ENCODE measurements around the gene PEF1.

Gene PEF1, protein sequence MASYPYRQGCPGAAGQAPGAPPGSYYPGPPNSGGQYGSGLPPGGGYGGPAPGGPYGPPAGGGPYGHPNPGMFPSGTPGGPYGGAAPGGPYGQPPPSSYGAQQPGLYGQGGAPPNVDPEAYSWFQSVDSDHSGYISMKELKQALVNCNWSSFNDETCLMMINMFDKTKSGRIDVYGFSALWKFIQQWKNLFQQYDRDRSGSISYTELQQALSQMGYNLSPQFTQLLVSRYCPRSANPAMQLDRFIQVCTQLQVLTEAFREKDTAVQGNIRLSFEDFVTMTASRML

DNA sequence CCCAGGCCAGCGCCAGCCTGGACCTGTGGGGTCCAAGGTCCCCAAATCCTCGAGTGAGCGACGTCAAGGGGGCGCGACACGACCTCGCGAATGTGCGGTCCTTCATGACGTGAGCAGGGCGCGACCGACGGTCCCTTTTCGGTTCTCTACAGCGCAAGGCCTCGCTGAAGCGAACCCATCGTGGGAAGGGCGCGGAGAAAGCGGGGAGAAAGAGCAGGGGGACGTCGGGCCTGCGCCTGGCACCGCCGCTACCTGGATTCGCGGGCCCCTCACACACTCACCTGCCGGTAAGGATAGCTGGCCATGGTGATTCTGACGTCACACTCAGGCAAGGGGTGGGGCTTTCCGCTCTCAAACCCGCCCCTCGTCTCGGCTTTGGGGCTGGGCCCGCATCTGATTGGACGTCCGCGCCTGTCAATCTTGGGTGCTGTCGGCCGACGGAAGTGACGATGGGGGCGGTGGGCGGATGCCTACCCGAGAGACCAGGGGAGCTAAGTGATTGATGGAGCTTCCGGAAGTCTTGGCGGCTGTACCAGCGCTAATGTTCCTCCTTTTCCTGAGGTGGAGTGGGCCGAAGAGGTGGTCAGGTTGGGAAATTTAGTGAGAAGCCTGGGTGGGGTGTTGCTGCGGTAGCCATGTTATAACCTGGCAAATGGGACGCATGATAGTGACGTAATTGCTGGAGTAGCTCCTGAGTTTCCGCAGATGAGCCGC, at the start of gene PEF1:
PEF1 (minus strand) TSS at position 317 of the 714 bp plus-strand sequence; CDS start at position 305, 12 bp downstream.
- peak within 1 kb of the TSS; percentile 95 for H3K27ac ChIP-seq
- DNase-seq (ENCODE audit: low read depth, low spot score): peak; percentile 79

DNA sequence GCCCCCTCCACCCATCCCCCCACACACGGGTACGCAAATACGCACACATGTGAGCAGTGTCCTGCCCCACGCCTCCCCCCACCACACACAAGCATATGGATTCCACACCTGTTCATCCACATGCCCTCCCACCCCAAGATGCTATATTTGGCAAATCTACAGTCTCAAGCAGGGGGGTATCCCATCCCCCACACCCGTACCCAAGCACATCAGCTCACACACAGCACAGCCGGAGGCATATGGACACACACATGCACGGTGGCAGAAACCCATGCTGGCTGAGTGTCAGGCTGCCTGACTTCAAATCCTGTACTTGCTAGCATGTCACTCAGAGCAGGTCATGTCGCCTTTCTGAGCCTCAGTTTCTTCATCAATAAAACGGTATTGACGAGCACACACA, 48.6 kb upstream of the PEF1 start:
- H3K27ac ChIP-seq: no peak overlapping the region
- DNase-seq (ENCODE audit: low read depth, low spot score): no peak

DNA sequence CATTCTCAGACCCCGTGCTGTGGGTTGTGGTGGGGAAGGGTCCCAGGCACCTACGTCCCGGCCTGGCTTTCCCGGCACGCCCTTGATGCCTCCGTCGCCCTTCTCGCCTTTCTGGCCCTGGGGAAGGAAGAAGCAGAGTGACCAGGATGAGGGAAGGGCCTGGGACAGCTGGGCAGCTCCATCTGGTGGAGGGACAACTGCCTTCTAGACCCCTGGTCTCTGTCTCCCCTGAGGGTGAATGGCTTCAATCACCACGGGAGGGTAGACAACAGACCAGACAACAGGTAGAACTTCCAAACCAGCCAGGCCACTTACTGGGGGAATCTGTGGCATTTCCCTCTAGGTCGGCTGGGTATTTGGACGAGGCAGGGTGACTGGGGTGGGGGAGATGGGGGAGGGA, 47.3 kb upstream of the PEF1 start:
- no peak for DNase-seq (ENCODE audit: low read depth, low spot score)
- H3K27ac ChIP-seq: no peak overlapping the region

DNA sequence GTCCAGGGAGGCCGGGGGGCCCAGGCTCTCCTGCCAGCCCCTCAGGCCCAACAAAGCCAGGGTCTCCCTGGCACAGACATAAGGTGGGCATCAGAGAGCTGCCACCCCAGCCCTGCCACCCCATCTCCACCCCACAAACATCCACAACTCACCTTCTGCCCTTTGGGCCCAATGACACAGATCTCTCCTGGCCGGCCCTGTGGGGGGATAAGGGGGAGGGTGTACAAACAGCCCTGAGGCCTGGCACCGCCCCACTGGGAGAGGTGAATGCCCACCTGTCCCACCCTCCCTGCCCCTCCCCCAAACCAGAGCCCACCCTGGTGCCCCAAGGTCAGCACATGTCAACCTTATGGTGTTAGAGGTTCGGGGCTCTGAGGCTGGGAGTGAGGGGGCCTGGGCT, 46.8 kb upstream of the PEF1 start:
- no peak for DNase-seq (ENCODE audit: low read depth, low spot score)
- no peak overlapping the region for H3K27ac ChIP-seq

DNA sequence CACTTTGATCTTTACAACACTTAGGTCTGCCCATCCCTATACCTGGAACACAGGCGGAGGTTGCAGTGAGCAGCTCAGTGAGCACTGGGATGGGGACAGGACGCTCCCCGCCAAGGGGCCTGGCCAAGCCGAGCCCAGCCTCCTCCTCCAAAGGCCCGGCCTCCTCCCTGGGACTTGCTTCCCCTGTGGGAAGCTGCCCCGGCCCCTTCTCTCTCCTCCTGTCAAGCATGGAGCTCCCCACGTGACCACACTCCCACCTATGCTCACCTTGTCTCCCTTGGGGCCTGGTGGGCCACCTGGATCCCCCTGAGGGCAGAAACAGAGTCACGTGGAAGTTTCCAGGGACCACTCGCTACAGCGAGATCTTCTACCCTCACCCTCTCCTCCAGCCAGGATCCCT, 46.2 kb upstream of the PEF1 start:
- no peak overlapping the region for H3K27ac ChIP-seq
- no peak for DNase-seq (ENCODE audit: low read depth, low spot score)

DNA sequence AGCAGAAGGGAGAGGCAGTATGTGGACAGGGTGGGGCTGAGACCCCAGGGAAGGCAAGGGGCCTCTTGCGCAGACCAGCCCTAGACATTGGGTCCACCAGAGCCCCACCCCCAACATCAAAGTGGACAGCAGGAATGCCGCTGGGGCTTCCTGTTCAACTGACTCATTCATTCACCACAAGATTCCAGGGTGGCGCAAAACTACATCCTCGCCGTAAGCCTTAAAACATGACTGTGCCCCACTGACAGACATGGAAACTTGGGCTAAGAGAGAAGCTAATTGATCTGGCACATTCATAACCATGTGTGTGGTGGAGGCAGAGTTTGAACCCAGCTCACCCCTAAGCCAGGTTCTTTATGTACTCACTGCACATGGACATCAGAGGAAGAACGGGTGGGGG, 45.2 kb upstream of the PEF1 start:
- peak overlapping the region; percentile 56 for H3K27ac ChIP-seq
- peak; percentile 73 for DNase-seq (ENCODE audit: low read depth, low spot score)

DNA sequence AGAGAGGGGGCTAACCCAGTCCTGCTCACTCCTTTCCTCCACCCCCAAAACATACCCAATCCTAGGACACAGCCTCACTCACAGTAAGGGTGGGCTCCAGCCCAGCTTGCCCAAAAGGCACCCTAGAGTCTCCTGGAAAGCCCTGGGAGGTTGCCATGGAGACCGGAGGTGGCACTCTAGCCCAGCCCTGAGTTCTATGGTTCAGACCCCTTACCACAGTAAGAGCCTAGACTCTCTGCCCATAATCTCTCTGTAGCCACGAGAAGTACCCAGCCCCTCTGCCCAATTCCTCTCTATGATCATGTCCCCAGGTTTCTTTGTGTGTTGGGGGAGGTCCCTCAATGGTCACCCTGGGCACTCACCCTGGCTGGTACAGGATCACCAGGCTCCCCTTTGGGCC, 44.7 kb upstream of the PEF1 start:
- peak overlapping the region; percentile 56 for H3K27ac ChIP-seq
- DNase-seq (ENCODE audit: low read depth, low spot score): no peak

DNA sequence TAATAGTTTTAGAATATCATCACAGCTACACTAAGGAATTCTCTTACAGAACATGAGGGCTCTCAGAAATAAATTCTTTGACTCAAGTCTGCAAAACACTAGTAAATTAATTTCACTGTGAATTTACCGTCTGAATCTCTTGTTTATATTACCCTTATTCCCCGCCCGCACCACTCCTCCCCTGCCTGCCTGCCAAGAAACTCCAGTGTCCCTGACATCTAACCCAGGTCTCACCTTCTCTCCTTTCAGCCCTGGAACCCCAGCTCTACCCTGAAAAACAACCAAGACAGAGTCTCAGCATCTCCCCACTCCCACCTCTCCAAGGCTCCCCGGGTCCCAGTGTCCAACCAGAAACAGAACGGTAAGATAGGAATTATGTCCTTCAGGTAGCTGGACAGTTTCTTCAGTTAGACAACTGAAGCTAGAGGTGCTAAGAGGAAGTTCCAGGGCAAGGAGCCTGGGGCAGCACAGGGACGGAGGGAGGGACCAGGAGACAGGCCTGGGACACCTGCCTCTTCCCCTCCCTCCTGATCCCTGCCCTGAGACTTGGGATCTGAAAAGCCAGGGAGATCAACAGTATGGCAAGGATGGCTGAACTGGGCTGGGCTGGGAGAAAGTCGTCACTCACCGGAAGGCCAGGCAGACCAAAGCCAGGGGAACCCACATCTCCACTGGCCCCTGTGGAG, 43.7 kb upstream of the PEF1 start:
- no peak for DNase-seq (ENCODE audit: low read depth, low spot score)
- no peak overlapping the region for H3K27ac ChIP-seq

DNA sequence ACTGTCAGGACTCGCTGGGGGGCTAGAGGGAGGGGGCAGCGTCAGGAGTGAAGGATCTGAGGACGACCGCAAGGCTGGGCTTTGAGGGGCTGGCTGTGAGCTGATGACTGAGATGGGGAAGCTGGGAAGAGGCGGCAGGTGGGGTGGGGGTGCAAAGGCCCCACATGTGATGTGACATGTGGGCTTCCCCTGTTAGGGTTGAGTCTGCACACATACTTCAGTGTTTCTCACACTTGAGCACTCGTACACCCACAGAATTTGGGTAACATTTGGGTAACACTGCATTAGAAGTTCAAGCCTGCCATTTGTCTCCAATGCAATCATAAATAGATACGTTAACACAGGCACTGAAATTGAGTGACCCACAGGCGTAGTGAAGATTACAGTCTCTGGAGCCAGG, 42.9 kb upstream of the PEF1 start:
- DNase-seq (ENCODE audit: low read depth, low spot score): no peak
- no peak overlapping the region for H3K27ac ChIP-seq

DNA sequence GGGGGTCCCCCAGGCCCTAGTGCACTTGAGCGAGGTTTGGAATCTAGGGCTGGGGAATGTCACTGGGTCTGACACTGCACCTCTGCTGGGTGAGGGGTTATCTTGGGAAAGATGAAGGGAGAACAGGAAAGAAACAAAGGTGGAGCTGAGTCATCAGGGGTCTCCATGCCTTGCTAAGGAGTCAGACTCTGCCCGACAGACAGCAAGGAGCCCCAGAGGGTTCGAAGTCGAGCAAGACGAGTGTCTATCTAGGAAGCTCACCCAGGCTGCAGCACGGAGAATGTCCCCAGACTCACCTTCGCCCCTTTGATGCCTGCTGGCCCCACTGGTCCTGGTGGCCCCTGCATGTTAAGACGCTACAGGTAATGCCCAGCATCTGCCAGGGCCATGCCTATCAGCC, 41.1 kb upstream of the PEF1 start:
- DNase-seq (ENCODE audit: low read depth, low spot score): no peak
- no peak overlapping the region for H3K27ac ChIP-seq

DNA sequence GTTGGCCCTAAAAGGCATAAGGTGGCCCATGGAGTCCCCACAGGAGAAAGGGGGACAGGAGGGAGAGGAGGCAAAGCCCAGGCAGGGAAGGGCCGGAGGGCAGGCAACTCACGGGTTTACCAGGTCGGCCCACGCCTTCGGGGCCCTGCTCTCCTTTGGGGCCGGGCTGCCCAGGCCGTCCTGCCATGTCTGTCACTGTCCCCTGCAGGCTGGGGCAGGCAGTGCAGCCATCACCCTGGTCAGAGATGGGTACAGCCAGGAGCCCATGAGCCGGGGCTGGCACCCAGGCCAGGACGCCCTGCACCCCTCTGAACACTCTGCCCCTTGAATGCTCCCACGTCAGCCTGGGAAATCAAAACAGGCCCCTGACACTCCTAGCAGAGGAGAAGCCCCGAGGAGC, 39.3 kb upstream of the PEF1 start:
- DNase-seq (ENCODE audit: low read depth, low spot score): no peak
- H3K27ac ChIP-seq: no peak overlapping the region

DNA sequence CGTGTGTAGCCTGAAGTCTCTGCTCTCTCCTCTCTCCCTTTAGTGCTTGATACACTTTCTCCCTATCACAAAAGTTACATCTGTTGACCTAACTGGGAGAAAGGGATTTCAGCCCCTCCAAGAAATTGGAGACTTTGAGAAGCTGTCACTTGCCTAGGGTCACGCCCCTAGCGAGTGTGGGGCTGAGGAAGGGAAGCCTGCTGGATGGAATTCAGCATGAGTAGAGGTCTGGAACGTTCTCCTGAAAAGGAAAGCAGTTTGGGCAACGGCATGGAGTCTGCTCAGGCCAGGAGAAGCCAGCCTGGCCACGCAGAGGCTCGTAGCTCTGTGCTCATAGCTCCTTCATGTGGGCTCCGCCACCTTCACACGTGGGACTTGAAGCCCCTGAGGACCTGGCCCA, 36.7 kb upstream of the PEF1 start:
- no peak overlapping the region for H3K27ac ChIP-seq
- no peak for DNase-seq (ENCODE audit: low read depth, low spot score)

DNA sequence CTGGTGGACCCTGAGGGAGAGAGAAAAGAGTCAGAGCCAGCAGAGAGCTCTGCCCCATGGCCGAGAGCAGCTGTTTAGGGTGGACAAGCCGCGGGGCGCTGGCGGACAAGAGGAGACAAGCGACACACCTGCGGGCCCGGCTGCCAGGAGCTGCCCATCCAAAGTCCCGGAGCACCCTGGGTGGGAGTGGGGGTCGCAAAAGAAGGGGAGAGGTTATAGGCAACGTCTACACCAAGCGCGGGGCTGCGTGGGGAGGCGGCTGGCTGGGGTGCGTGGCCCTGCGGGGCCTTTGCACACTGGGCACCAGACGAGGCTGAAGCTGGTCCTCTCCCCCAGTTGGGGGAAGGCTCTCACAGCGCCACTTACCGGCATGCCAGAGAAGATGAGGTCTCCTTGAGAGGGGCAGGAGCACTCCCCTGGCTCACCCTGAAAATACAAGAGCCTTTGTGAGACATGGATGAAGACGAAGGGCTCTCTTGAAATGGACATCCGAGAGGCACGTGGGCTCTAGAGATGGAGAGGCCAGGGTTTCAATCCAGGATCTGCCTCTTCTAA, 35.1 kb upstream of the PEF1 start:
- DNase-seq (ENCODE audit: low read depth, low spot score): no peak
- H3K27ac ChIP-seq: no peak overlapping the region

DNA sequence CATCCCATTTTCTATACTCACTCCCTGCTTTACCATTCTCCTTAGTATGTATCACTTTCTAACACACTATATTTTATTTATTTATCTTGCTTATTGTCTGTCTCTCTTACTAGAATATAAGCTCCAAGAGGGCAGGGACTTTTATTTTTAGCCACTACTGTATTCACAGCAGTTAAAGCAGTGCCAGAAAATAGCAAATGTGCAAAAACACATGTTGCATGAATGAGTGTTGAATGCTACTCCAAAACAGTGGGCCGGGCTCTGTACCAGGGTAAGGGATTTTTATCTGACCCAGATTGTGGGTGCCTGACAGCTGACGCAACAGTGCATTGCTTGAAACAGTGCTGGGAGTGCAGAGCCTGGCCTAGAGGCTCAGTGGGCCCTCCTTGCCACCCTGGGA, 34.4 kb upstream of the PEF1 start:
- H3K27ac ChIP-seq: no peak overlapping the region
- DNase-seq (ENCODE audit: low read depth, low spot score): no peak

DNA sequence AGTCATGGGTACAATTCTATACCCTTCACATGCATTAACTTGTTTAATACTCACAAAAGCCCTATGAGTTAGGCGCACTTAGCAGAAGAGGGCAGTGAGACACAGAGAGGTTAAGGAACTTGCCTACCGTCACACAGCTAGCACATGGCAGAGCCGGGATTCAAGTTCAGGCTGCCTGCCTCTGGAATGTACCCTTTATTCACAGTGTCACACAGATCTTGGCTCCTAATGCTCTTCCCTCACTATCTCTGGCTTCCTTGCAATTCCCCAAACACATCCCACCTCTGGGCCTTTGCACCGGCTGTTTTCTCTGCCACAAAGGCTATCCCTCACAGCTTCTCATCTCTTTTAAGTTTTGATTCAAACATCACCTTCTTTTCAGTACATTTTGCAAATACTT, 34.0 kb upstream of the PEF1 start:
- no peak for DNase-seq (ENCODE audit: low read depth, low spot score)
- H3K27ac ChIP-seq: no peak overlapping the region

DNA sequence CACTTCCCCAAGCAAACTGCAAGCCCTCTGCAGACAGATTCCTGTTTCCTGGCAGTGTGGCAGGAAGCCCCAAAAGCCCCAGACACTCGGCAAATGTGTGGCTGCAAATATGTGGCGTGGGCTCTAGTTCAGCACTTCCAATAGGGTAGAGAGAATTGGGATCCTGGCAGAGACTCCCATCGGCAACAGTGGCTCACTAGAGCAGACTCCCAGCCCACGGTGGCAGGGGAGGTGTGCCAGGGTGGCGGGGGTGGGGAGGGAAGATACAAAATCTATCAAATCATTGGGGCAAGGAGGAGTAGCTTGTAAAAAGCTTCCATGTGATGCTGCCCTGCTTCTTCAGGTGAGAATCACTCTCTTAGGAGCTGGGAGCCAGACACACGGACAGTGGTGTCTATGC, 33.3 kb upstream of the PEF1 start:
- no peak for DNase-seq (ENCODE audit: low read depth, low spot score)
- H3K27ac ChIP-seq: no peak overlapping the region

DNA sequence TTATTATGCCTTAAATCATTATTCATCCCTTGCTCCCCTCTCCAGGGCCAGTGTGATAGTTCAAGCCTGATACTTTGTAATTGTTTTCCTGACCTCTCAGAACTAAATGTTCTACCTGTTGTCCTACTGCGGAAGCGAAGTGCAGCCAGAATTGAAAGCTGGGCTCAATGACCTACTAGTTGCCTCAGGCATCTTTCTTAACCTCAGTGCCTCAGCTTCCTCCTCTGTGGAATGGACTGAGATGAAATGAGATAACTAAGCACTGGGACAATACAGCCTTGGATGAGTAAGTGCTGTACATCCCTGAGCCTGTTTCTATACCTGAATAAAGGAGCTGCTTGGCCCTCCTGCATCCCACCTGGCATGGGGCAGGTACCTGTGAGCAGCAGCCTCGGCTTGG, 32.7 kb upstream of the PEF1 start:
- no peak for DNase-seq (ENCODE audit: low read depth, low spot score)
- no peak overlapping the region for H3K27ac ChIP-seq

DNA sequence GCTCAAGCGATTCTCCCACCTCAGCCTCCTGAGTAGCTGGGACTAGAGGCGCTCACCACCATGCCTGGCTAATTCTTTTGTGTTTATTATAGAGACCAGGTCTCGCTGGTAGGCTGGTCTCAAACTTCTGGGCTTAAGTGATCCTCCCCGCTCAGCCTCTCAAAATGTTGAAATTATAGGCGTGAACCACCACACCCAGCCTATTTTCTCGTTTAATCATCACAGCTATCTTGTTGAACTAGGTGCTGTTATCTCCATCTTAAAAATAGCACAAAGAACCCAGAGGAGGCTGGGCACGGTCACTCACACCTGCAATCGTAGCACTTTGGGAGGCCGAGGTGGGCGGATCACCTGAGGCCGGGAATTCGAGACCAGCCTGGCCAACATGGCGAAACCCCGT, 31.1 kb upstream of the PEF1 start:
- DNase-seq (ENCODE audit: low read depth, low spot score): no peak
- H3K27ac ChIP-seq: no peak overlapping the region

DNA sequence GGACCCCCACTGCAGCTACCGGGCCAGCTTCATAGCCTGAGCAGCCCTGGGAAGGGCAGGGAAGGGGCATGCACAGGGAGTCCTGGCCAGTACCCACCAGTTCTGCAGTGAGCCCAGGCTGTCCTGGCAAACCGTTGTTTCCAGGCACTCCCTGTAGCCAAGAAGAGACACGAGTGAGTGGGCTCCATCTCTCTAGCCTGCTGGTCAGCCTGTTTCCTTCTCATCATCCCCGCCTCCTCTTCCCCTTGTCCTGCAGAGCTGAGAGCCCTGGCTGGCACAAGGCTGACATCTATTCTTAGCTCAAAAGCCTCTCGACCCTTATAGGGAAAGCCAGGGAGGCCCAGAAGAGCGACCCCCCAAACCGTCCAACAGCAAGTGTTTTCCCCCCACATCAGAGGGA, 30.5 kb upstream of the PEF1 start:
- no peak overlapping the region for H3K27ac ChIP-seq
- DNase-seq (ENCODE audit: low read depth, low spot score): no peak

DNA sequence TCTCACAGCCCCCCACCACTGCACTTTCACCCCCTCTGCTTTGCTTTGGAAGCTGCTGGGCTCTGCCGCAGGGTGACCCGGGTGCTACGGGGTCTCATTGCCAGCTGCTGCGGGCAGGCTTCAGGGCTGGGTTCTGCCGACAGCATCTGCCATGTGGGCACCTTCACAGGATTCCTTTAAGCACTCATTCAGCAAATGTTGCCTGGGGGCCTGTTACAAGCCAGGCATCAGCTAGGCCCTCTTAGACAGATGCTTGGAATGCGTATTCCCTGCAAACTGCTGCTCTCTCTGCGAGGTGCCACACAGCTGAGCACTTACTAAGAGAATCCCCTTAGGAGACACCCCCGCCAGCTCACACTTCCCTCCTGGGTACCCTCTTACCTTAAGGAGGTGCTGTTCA, 29.9 kb upstream of the PEF1 start:
- H3K27ac ChIP-seq: no peak overlapping the region
- DNase-seq (ENCODE audit: low read depth, low spot score): no peak

DNA sequence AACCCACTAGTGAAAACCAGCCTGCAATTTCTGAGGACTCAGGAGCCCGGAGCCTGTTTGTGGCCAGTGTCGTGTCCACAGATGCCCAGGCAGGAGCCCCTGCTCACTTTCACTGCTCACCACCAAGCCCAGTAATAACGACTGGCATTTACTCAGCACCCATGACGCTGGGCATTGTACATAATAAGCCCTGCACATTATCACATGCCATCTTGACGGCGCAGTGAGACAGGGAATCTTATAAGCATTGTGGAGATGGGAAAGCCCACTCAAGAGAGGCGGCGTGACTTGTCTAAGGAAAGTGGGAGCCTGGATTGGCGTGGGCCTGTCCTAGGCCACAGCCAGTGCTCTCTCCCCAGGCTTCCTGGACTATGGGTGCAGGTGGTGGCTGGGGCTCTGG, 28.8 kb upstream of the PEF1 start:
- no peak overlapping the region for H3K27ac ChIP-seq
- DNase-seq (ENCODE audit: low read depth, low spot score): no peak
